Fibroblast of lung (primary cell): Measurements from ENCODE around the gene GPSM1. TPM values are rescaled to one million over a fixed set of nuclear protein-coding genes. Genes with fewer than 3 reads are reported as not detected.

ENCODE experiments used
- DNase-seq, 2 donors: peaks; one replicate each; pipeline versions ENCODE4 v3.0.0 to v3.0.0-alpha.2; 2010; ENCODE audit warnings: low read depth in 2 of 2
- H2AFZ ChIP-seq: 2 replicates; pipeline ENCODE4 v1.5.1; 2012; ENCODE audit warnings: low read length, control low read depth, inconsistent platforms
- H3K27ac ChIP-seq: 2 replicates; pipeline ENCODE4 v1.5.1; 2011; ENCODE audit warnings: low read length, control low read depth; ENCODE audit not compliant: insufficient read depth
- H3K27me3 ChIP-seq: 2 replicates; pipeline ENCODE4 v1.5.1; 2011; ENCODE audit warnings: mild to moderate bottlenecking, low read length; ENCODE audit not compliant: control insufficient read depth, insufficient read depth
- H3K36me3 ChIP-seq: 2 replicates; pipeline ENCODE4 v1.5.1; 2011; ENCODE audit warnings: low read length; ENCODE audit not compliant: control insufficient read depth, insufficient read depth
- H3K4me1 ChIP-seq: 2 replicates; pipeline ENCODE4 v1.5.1; 2011; ENCODE audit warnings: low read length; ENCODE audit not compliant: control insufficient read depth, insufficient read depth; ENCODE audit errors: extremely low read depth
- H3K4me2 ChIP-seq: 2 replicates; pipeline ENCODE4 v1.5.1; 2011; ENCODE audit warnings: low read length, control low read depth; ENCODE audit not compliant: insufficient read depth; ENCODE audit errors: extremely low read depth
- H3K4me3 ChIP-seq, 4 experiments: fragments of 200-600 bp in 1 of 4; sonication (generic) in 1 of 4; replicated peaks in 1 of 4; 2 replicates each; pipeline ENCODE4 v1.5.1; 2011 to 2016; ENCODE audit warnings: low read length in 4 of 4, low read depth in 3 of 4, mild to moderate bottlenecking in 3 of 4, control low read depth in 2 of 4, inconsistent platforms in 1 of 4, mixed read lengths in 1 of 4; ENCODE audit not compliant: insufficient read depth in 1 of 4; ENCODE audit errors: control extremely low read depth in 1 of 4
- H3K79me2 ChIP-seq: 2 replicates; pipeline ENCODE4 v1.5.1; 2012; ENCODE audit warnings: mild to moderate bottlenecking, low read length, inconsistent platforms; ENCODE audit not compliant: control insufficient read depth, insufficient read depth
- H3K9ac ChIP-seq: 2 replicates; pipeline ENCODE4 v1.5.1; 2011; ENCODE audit warnings: mild to moderate bottlenecking, low read length, control low read depth; ENCODE audit not compliant: insufficient read depth
- H3K9me3 ChIP-seq: 2 replicates; pipeline ENCODE4 v1.5.1; 2012; ENCODE audit warnings: low read depth, low read length; ENCODE audit not compliant: control insufficient read depth, insufficient read depth
- H4K20me1 ChIP-seq: 2 replicates; pipeline ENCODE4 v1.5.1; 2011; ENCODE audit warnings: low read length; ENCODE audit not compliant: control insufficient read depth, insufficient read depth; ENCODE audit errors: extremely low read depth
- CTCF ChIP-seq, 2 donors: IDR thresholded peaks in 1 of 2; conservative IDR thresholded peaks in 1 of 2; 1 replicate in 1 of 2; 2 replicates in 1 of 2; pipeline ENCODE4 v1.5.1; 2011 to 2012; ENCODE audit warnings: low read length in 2 of 2, control low read depth in 1 of 2, inconsistent platforms in 1 of 2, low read depth in 1 of 2, mild to moderate bottlenecking in 1 of 2
- EZH2 ChIP-seq: IDR thresholded peaks from 2 replicates; pipeline ENCODE4 v1.5.1; 2012; ENCODE audit warnings: low read length, control low read depth, mild to moderate bottlenecking; ENCODE audit errors: missing control alignments
- polyA plus RNA-seq, 2 donors: library from polyadenylated mRNA; depleted of rRNA in 1 of 2; stranded (reverse) in 1 of 2; unstranded in 1 of 2; fragments of >200 nt; gene quantifications; 2 replicates each; pipeline ENCODE4 v1.2.1, GENCODE V29; 2011 to 2012; ENCODE audit warnings: missing spikeins in 1 of 2
- total RNA-seq: library from RNA; depleted of rRNA; stranded (reverse); fragments of >200 nt; gene quantifications from 2 replicates; pipeline ENCODE4 v1.2.1, GENCODE V29; 2014

The GPSM1 gene
- total and polyA plus RNA-seq, 2 donors (not counting 1 experiment from before 2014, with no cell fraction given): 15.8 to 60.3 TPM

GRCh38 chr9:136284951-136285350 is 42.4 kb upstream of the GPSM1 start:
- Histone ChIP-seq H4K20me1 (no peaks in the 10 kb centered on the region), H3K4me3 (no peak overlapping the region), H2AFZ (no peak overlapping the region), H3K36me3 (no peaks in the 10 kb centered on the region), H3K4me2 (no peak overlapping the region), H3K4me1 (no peaks in the 10 kb centered on the region), H3K27ac (no peak overlapping the region), H3K9ac (no peak overlapping the region), H3K27me3 (peaks cover 5% of the 10 kb centered on the region), H3K79me2 (no peaks in the 10 kb centered on the region), H3K9me3 (no peaks in the 10 kb centered on the region)
- no peak for DNase-seq
- TF ChIP-seq EZH2: no peak
- no peak for TF ChIP-seq CTCF (conservative IDR thresholded peaks at IDR 0.05 in 1 of 2, IDR thresholded peaks at IDR 0.05 in 1 of 2; ENCODE audit: low read depth in 1 of 2, low read length in 2 of 2)

- no peaks in the 10 kb centered on the region for H3K4me1 ChIP-seq
- H3K27ac ChIP-seq: no peak overlapping the region
- TF ChIP-seq EZH2 (no peak), CTCF (conservative IDR thresholded peaks at IDR 0.05 in 1 of 2, IDR thresholded peaks at IDR 0.05 in 1 of 2; ENCODE audit: low read depth in 1 of 2, low read length in 2 of 2) (no peak)
- H3K27me3 ChIP-seq: peaks cover 5% of the 10 kb centered on the region
- no peaks in the 10 kb centered on the region for H3K9me3 ChIP-seq
- no peaks in the 10 kb centered on the region for H3K79me2 ChIP-seq
- H2AFZ ChIP-seq: no peak overlapping the region
- H3K36me3 ChIP-seq: no peaks in the 10 kb centered on the region
- no peak overlapping the region for H3K9ac ChIP-seq
- no peaks in the 10 kb centered on the region for H4K20me1 ChIP-seq
- H3K4me3 ChIP-seq: no peak overlapping the region
- DNase-seq: no peak
- no peak overlapping the region for H3K4me2 ChIP-seq
These were observed 41.6 kb upstream of the GPSM1 start for GRCh38 chr9:136285501-136286358.

- no peak for DNase-seq
- no peak overlapping the region for H3K27ac ChIP-seq
- no peak for TF ChIP-seq EZH2
- no peak for TF ChIP-seq CTCF (conservative IDR thresholded peaks at IDR 0.05 in 1 of 2, IDR thresholded peaks at IDR 0.05 in 1 of 2; ENCODE audit: low read depth in 1 of 2, low read length in 2 of 2)
- H3K9ac ChIP-seq: no peak overlapping the region
- no peak overlapping the region for H2AFZ ChIP-seq
- no peak overlapping the region for H3K4me3 ChIP-seq
- H4K20me1 ChIP-seq: no peaks in the 10 kb centered on the region
- peaks cover 5% of the 10 kb centered on the region for H3K27me3 ChIP-seq
- H3K36me3 ChIP-seq: no peaks in the 10 kb centered on the region
- H3K4me2 ChIP-seq: no peak overlapping the region
- no peaks in the 10 kb centered on the region for H3K9me3 ChIP-seq
- H3K4me1 ChIP-seq: no peaks in the 10 kb centered on the region
- no peaks in the 10 kb centered on the region for H3K79me2 ChIP-seq
These were observed 40.9 kb upstream of the GPSM1 start for GRCh38 chr9:136286359-136286986.
